ENCODE measurements around the gene NFXL1. TPM values are rescaled to one million over a fixed set of nuclear protein-coding genes. Genes with fewer than 3 reads are reported as not detected.
A peak's percentile ranks its signal among the peaks of the same experiment; 100 is the strongest.

The NFXL1 gene
- total and polyA plus RNA-seq, 2 of the 4 experiments (the other 2 are of a cell fraction) = 13.9 to 23.1 TPM

DNA sequence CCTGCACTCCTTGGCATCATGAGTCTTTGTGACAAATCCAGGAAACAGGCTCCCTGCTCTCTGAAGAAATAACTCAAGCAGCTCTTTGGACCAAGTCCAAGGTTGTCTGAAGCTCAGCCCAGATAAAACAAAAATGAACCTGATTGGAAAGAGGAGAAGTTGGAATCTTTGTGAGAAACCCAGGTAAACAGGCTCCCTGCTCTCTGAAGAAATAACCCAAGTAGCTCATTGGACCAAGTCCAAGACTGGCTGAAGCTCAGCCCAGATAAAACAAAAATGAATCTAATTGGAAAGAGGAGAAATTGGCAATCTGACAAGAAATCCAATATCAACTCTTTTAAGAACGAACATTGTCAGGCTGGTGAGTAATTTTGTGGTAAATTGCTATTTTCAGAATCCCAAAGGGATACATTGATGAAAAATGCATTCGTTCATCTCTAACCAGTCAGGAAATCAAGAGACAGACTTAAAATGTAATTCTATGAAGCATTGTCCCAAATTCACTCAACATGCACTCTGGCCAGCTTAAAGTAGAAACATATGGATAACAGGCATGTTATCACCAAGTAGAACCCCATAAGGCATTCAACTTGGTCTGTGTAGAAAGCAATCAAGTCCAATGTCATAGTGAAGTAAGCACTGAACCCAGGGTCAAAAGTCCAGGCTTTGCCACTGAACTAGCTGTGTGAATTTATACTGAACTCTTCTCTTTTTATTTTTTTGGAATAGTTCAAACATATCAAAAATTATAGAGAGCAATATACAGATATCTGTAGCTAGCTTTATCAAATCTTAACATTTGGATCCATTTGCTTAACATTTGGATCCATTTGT is 16.8 kb upstream of the NFXL1 start:
- intact Hi-C loops (cut with micrococcal nuclease) (no loop called here), in situ Hi-C loops (cut with MboI; ENCODE audit: low sequenced_read_pairs) (loop anchor here (10.0 kb wide), 1 partner anchor 246 kb away; no protein-coding TSS in a partner anchor), dilution Hi-C loops (cut with HindIII; ENCODE audit: low sequenced_read_pairs, unreplicated experiment) (no loop called here)
- ATAC-seq (ENCODE audit: low read depth) (no peak), DNase-seq (peak; percentile 60)
- Histone ChIP-seq H2AK9ac (replicated peaks; ENCODE audit: low read depth, low read length, poor library complexity) (no peak overlapping the region), H3K14ac (replicated peaks; ENCODE audit: low read depth, low read length) (no peak overlapping the region), H3K36me3 (ENCODE audit: control insufficient read depth, insufficient read depth, low read length) (no peaks in the 10 kb centered on the region), H3K4me1 (ENCODE audit: control insufficient read depth, insufficient read depth, low read length) (no peaks in the 10 kb centered on the region), H2AFZ (replicated peaks; ENCODE audit: low read length, poor library complexity) (no peak overlapping the region), H2BK120ac (ENCODE audit: low read depth, low read length) (no peak overlapping the region), H3K23ac (ENCODE audit: low read depth, low read length) (no peak overlapping the region), H4K91ac (ENCODE audit: insufficient read depth, low read depth, low read length) (no peak overlapping the region), H2BK5ac (ENCODE audit: low read depth, low read length, poor library complexity, severe bottlenecking) (no peak overlapping the region), H4K8ac (ENCODE audit: low read depth in 2 of 2, low read length in 2 of 2) (no peak overlapping the region), H3K9ac (ENCODE audit: low read depth, low read length) (no peak overlapping the region), H3K9me3 (ENCODE audit: control insufficient read depth, insufficient read depth, low read length) (no peaks in the 10 kb centered on the region), H3K4me3 (ENCODE audit: insufficient read depth, low read depth, low read length) (no peak overlapping the region), H3K79me1 (ENCODE audit: low read depth in 1 of 2, low read length in 2 of 2) (no peaks in the 10 kb centered on the region), H4K5ac (ENCODE audit: low read depth, low read length) (no peak overlapping the region), H3K4me2 (ENCODE audit: low read depth, low read length) (no peak overlapping the region), H4K20me1 (ENCODE audit: insufficient read depth, low read length) (no peaks in the 10 kb centered on the region), H2BK20ac (ENCODE audit: low read depth, low read length) (no peak overlapping the region), H3K18ac (ENCODE audit: low read depth, low read length) (no peak overlapping the region), H3K27me3 (ENCODE audit: control insufficient read depth, insufficient read depth, low read length) (peaks cover 5% of the 10 kb centered on the region), H2BK15ac (ENCODE audit: low read depth, low read length) (no peak overlapping the region), H3K4ac (ENCODE audit: low read depth, low read length) (no peak overlapping the region), H2AK5ac (ENCODE audit: low read depth, low read length) (no peak overlapping the region), H3K27ac (ENCODE audit: insufficient read depth, low read length) (no peak overlapping the region), H3K56ac (ENCODE audit: extremely low read depth, insufficient read depth, low read length) (no peak overlapping the region), H3K9me1 (ENCODE audit: insufficient read depth, low read length) (no peaks in the 10 kb centered on the region)
- ChIA-PET CTCF (interaction anchor here (0.9 kb wide), 1 partner anchor 94 kb away, joined by 3 read pairs; no protein-coding TSS in a partner anchor), POLR2A (ENCODE audit: unreplicated experiment) (no interaction called here)
- WGBS, 2 experiments (ENCODE audit: extremely low coverage in 2 of 2, insufficient read length in 1 of 2) = no CpG with 5 or more reads among the region's 2 CpGs
- BruUV-seq (replicated peaks) = no TSS peak
- TF ChIP-seq MXI1 (IDR thresholded peaks at IDR 0.05; ENCODE audit: borderline replicate concordance, low read depth, low read length) (no peak), CHD1 (IDR thresholded peaks at IDR 0.05; ENCODE audit: low read depth, low read length) (no peak), NFE2L2 (IDR thresholded peaks at IDR 0.05; ENCODE audit: low read depth, low read length) (no peak), RCOR1 (IDR thresholded peaks at IDR 0.05; ENCODE audit: insufficient replicate concordance, low read length) (no peak), FOS (IDR thresholded peaks at IDR 0.05; ENCODE audit: low read depth, low read length) (no peak), BHLHE40 (IDR thresholded peaks at IDR 0.05; ENCODE audit: low read depth, low read length) (no peak), POLR2A (IDR thresholded peaks at IDR 0.05; ENCODE audit: low read depth, low read length) (no peak), RAD21 (IDR thresholded peaks at IDR 0.05; ENCODE audit: low read length) (no peak), MAFK (IDR thresholded peaks at IDR 0.05; ENCODE audit: low read depth, low read length) (no peak), SMC3 (IDR thresholded peaks at IDR 0.05; ENCODE audit: low read depth, low read length) (no peak)
- TF ChIP-seq, protein P1, sequence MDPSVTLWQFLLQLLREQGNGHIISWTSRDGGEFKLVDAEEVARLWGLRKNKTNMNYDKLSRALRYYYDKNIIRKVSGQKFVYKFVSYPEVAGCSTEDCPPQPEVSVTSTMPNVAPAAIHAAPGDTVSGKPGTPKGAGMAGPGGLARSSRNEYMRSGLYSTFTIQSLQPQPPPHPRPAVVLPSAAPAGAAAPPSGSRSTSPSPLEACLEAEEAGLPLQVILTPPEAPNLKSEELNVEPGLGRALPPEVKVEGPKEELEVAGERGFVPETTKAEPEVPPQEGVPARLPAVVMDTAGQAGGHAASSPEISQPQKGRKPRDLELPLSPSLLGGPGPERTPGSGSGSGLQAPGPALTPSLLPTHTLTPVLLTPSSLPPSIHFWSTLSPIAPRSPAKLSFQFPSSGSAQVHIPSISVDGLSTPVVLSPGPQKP (IDR thresholded peaks at IDR 0.05; ENCODE audit: borderline replicate concordance, low read depth, low read length) = no peak
- TF ChIP-seq, protein P2, sequence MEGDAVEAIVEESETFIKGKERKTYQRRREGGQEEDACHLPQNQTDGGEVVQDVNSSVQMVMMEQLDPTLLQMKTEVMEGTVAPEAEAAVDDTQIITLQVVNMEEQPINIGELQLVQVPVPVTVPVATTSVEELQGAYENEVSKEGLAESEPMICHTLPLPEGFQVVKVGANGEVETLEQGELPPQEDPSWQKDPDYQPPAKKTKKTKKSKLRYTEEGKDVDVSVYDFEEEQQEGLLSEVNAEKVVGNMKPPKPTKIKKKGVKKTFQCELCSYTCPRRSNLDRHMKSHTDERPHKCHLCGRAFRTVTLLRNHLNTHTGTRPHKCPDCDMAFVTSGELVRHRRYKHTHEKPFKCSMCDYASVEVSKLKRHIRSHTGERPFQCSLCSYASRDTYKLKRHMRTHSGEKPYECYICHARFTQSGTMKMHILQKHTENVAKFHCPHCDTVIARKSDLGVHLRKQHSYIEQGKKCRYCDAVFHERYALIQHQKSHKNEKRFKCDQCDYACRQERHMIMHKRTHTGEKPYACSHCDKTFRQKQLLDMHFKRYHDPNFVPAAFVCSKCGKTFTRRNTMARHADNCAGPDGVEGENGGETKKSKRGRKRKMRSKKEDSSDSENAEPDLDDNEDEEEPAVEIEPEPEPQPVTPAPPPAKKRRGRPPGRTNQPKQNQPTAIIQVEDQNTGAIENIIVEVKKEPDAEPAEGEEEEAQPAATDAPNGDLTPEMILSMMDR (conservative IDR thresholded peaks at IDR 0.05; ENCODE audit: low read depth, low read length) = no peak
- TF ChIP-seq, protein P3, sequence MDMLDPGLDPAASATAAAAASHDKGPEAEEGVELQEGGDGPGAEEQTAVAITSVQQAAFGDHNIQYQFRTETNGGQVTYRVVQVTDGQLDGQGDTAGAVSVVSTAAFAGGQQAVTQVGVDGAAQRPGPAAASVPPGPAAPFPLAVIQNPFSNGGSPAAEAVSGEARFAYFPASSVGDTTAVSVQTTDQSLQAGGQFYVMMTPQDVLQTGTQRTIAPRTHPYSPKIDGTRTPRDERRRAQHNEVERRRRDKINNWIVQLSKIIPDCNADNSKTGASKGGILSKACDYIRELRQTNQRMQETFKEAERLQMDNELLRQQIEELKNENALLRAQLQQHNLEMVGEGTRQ (IDR thresholded peaks at IDR 0.05; ENCODE audit: low read depth, low read length) = no peak
